ENCODE data around the gene TEX47. TPM values are rescaled to one million over a fixed set of nuclear protein-coding genes. Genes with fewer than 3 reads are reported as not detected.

Gene TEX47
- total and polyA plus RNA-seq, 4 donors, result not detected

- no peaks in the 10 kb centered on the region for H3K9me3 ChIP-seq (ENCODE audit: control insufficient read depth, low read length)
- H3K27ac ChIP-seq (ENCODE audit: low read depth in 1 of 2, low read length in 2 of 2), result no peak overlapping the region
- DNase-seq (no peak), ATAC-seq (ENCODE audit: low FRiP score) (no peak)
- 76 to 78% methylated on average over 4 of the region's 4 CpGs for WGBS, 2 donors
- no peaks in the 10 kb centered on the region for H3K27me3 ChIP-seq (ENCODE audit: control insufficient read depth in 1 of 2, insufficient read depth in 2 of 2, low read length in 1 of 2)
- H3K4me3 ChIP-seq (ENCODE audit: low read length in 2 of 2), result no peak overlapping the region
- intact Hi-C loops (cut with DNase I), result no loop called here
- H3K4me1 ChIP-seq (ENCODE audit: control insufficient read depth in 1 of 2, insufficient read depth in 2 of 2, low read length in 2 of 2), result no peaks in the 10 kb centered on the region
- H3K36me3 ChIP-seq (ENCODE audit: control insufficient read depth in 1 of 2, insufficient read depth in 2 of 2, low read length in 1 of 2), result no peaks in the 10 kb centered on the region
These were observed 3.6 kb downstream of the TEX47 start for GRCh38 chr7:88791891-88792290.

- Histone ChIP-seq H3K9me3 (ENCODE audit: control insufficient read depth, low read length) (no peaks in the 10 kb centered on the region), H3K4me1 (ENCODE audit: control insufficient read depth in 1 of 2, insufficient read depth in 2 of 2, low read length in 2 of 2) (no peaks in the 10 kb centered on the region), H3K27me3 (ENCODE audit: control insufficient read depth in 1 of 2, insufficient read depth in 2 of 2, low read length in 1 of 2) (no peaks in the 10 kb centered on the region), H3K27ac (ENCODE audit: low read depth in 1 of 2, low read length in 2 of 2) (no peak overlapping the region), H3K4me3 (ENCODE audit: low read length in 2 of 2) (no peak overlapping the region), H3K36me3 (ENCODE audit: control insufficient read depth in 1 of 2, insufficient read depth in 2 of 2, low read length in 1 of 2) (no peaks in the 10 kb centered on the region)
- DNase-seq, result no peak
- 60 to 64% methylated on average over 2 of the region's 2 CpGs for WGBS, 2 donors
- intact Hi-C loops (cut with DNase I), result no loop called here
- ATAC-seq (ENCODE audit: low FRiP score), result no peak
These were observed 6.0 kb downstream of the TEX47 start for GRCh38 chr7:88789480-88790064.

GRCh38 chr7:88787777-88788176 lies 7.8 kb downstream of the TEX47 start:
- ATAC-seq (ENCODE audit: low FRiP score) (no peak), DNase-seq (no peak)
- no peak overlapping the region for H3K27ac ChIP-seq (ENCODE audit: low read depth in 1 of 2, low read length in 2 of 2)
- H3K4me1 ChIP-seq (ENCODE audit: control insufficient read depth in 1 of 2, insufficient read depth in 2 of 2, low read length in 2 of 2), result no peaks in the 10 kb centered on the region
- 55 to 60% methylated on average over 2 of the region's 2 CpGs for WGBS, 2 donors
- H3K27me3 ChIP-seq (ENCODE audit: control insufficient read depth in 1 of 2, insufficient read depth in 2 of 2, low read length in 1 of 2), result no peaks in the 10 kb centered on the region
- intact Hi-C loops (cut with DNase I), result no loop called here
- H3K9me3 ChIP-seq (ENCODE audit: control insufficient read depth, low read length), result no peaks in the 10 kb centered on the region
- H3K4me3 ChIP-seq (ENCODE audit: low read length in 2 of 2), result no peak overlapping the region
- H3K36me3 ChIP-seq (ENCODE audit: control insufficient read depth in 1 of 2, insufficient read depth in 2 of 2, low read length in 1 of 2), result no peaks in the 10 kb centered on the region

- ATAC-seq (ENCODE audit: low FRiP score) (no peak), DNase-seq (no peak)
- H3K4me1 ChIP-seq (ENCODE audit: control insufficient read depth in 1 of 2, insufficient read depth in 2 of 2, low read length in 2 of 2), result no peaks in the 10 kb centered on the region
- H3K4me3 ChIP-seq (ENCODE audit: low read length in 2 of 2), result no peak overlapping the region
- H3K27ac ChIP-seq (ENCODE audit: low read depth in 1 of 2, low read length in 2 of 2), result no peak overlapping the region
- H3K27me3 ChIP-seq (ENCODE audit: control insufficient read depth in 1 of 2, insufficient read depth in 2 of 2, low read length in 1 of 2), result peaks cover 0 to 1% of the 10 kb centered on the region in 2 donors
- intact Hi-C loops (cut with DNase I), result no loop called here
- no peaks in the 10 kb centered on the region for H3K9me3 ChIP-seq (ENCODE audit: control insufficient read depth, low read length)
- H3K36me3 ChIP-seq (ENCODE audit: control insufficient read depth in 1 of 2, insufficient read depth in 2 of 2, low read length in 1 of 2), result no peaks in the 10 kb centered on the region
These were observed 19.7 kb downstream of the TEX47 start for GRCh38 chr7:88775838-88776237.

- ATAC-seq (ENCODE audit: low FRiP score) (no peak), DNase-seq (no peak)
- H3K27me3 ChIP-seq (ENCODE audit: control insufficient read depth in 1 of 2, insufficient read depth in 2 of 2, low read length in 1 of 2), result peaks cover 0 to 3% of the 10 kb centered on the region in 2 donors
- intact Hi-C loops (cut with DNase I), result no loop called here
- no peaks in the 10 kb centered on the region for H3K4me1 ChIP-seq (ENCODE audit: control insufficient read depth in 1 of 2, insufficient read depth in 2 of 2, low read length in 2 of 2)
- H3K36me3 ChIP-seq (ENCODE audit: control insufficient read depth in 1 of 2, insufficient read depth in 2 of 2, low read length in 1 of 2), result no peaks in the 10 kb centered on the region
- no peak overlapping the region for H3K4me3 ChIP-seq (ENCODE audit: low read length in 2 of 2)
- no peaks in the 10 kb centered on the region for H3K9me3 ChIP-seq (ENCODE audit: control insufficient read depth, low read length)
- no peak overlapping the region for H3K27ac ChIP-seq (ENCODE audit: low read depth in 1 of 2, low read length in 2 of 2)
These were observed 22.8 kb downstream of the TEX47 start for GRCh38 chr7:88772776-88773175.

GRCh38 chr7:88771417-88771816 lies 24.1 kb downstream of the TEX47 start:
- WGBS, 2 donors, result 47 to 59% methylated on average over 1 of the region's 1 CpG
- Histone ChIP-seq H3K27me3 (ENCODE audit: control insufficient read depth in 1 of 2, insufficient read depth in 2 of 2, low read length in 1 of 2) (peaks cover 0 to 3% of the 10 kb centered on the region in 2 donors), H3K4me3 (ENCODE audit: low read length in 2 of 2) (no peak overlapping the region), H3K4me1 (ENCODE audit: control insufficient read depth in 1 of 2, insufficient read depth in 2 of 2, low read length in 2 of 2) (no peaks in the 10 kb centered on the region), H3K9me3 (ENCODE audit: control insufficient read depth, low read length) (no peaks in the 10 kb centered on the region), H3K27ac (ENCODE audit: low read depth in 1 of 2, low read length in 2 of 2) (no peak overlapping the region), H3K36me3 (ENCODE audit: control insufficient read depth in 1 of 2, insufficient read depth in 2 of 2, low read length in 1 of 2) (no peaks in the 10 kb centered on the region)
- intact Hi-C loops (cut with DNase I), result no loop called here
- ATAC-seq (ENCODE audit: low FRiP score) (no peak), DNase-seq (no peak)

GRCh38 chr7:88761779-88762178 lies 33.8 kb downstream of the TEX47 start:
- 33 to 42% methylated on average over 1 of the region's 1 CpG for WGBS, 2 donors
- H3K36me3 ChIP-seq (ENCODE audit: control insufficient read depth in 1 of 2, insufficient read depth in 2 of 2, low read length in 1 of 2), result no peaks in the 10 kb centered on the region

GRCh38 chr7:88760136-88760515 lies 35.4 kb downstream of the TEX47 start:
- no peak overlapping the region for H3K27ac ChIP-seq (ENCODE audit: low read depth in 1 of 2, low read length in 2 of 2)
- H3K36me3 ChIP-seq (ENCODE audit: control insufficient read depth in 1 of 2, insufficient read depth in 2 of 2, low read length in 1 of 2), result no peaks in the 10 kb centered on the region
- H3K4me3 ChIP-seq (ENCODE audit: low read length in 2 of 2), result no peak overlapping the region
- H3K4me1 ChIP-seq (ENCODE audit: control insufficient read depth in 1 of 2, insufficient read depth in 2 of 2, low read length in 2 of 2), result no peaks in the 10 kb centered on the region
- intact Hi-C loops (cut with DNase I), result no loop called here
- no peak for DNase-seq
- no peak for ATAC-seq (ENCODE audit: low FRiP score)
- 19 to 20% methylated on average over 6 of the region's 6 CpGs for WGBS, 2 donors
- H3K27me3 ChIP-seq (ENCODE audit: control insufficient read depth in 1 of 2, insufficient read depth in 2 of 2, low read length in 1 of 2), result no peaks in the 10 kb centered on the region
- no peaks in the 10 kb centered on the region for H3K9me3 ChIP-seq (ENCODE audit: control insufficient read depth, low read length)

More at GRCh38 chr7:88761779-88762178, 33.8 kb downstream of the TEX47 start:
- Histone ChIP-seq H3K4me3 (ENCODE audit: low read length in 2 of 2) (no peak overlapping the region), H3K27ac (ENCODE audit: low read depth in 1 of 2, low read length in 2 of 2) (no peak overlapping the region), H3K4me1 (ENCODE audit: control insufficient read depth in 1 of 2, insufficient read depth in 2 of 2, low read length in 2 of 2) (no peaks in the 10 kb centered on the region), H3K27me3 (ENCODE audit: control insufficient read depth in 1 of 2, insufficient read depth in 2 of 2, low read length in 1 of 2) (no peaks in the 10 kb centered on the region), H3K9me3 (ENCODE audit: control insufficient read depth, low read length) (no peaks in the 10 kb centered on the region)
- ATAC-seq (ENCODE audit: low FRiP score), result no peak
- DNase-seq, result no peak
- intact Hi-C loops (cut with DNase I), result no loop called here

- Histone ChIP-seq H3K27me3 (ENCODE audit: control insufficient read depth in 1 of 2, insufficient read depth in 2 of 2, low read length in 1 of 2) (no peaks in the 10 kb centered on the region), H3K27ac (ENCODE audit: low read depth in 1 of 2, low read length in 2 of 2) (no peak within 1 kb of the TSS), H3K36me3 (ENCODE audit: control insufficient read depth in 1 of 2, insufficient read depth in 2 of 2, low read length in 1 of 2) (no peaks in the 10 kb centered on the region), H3K4me1 (ENCODE audit: control insufficient read depth in 1 of 2, insufficient read depth in 2 of 2, low read length in 2 of 2) (no peaks in the 10 kb centered on the region), H3K9me3 (ENCODE audit: control insufficient read depth, low read length) (no peaks in the 10 kb centered on the region), H3K4me3 (ENCODE audit: low read length in 2 of 2) (peak within 1 kb of the TSS in 1 of 2 donors; percentile 12)
- DNase-seq, result peak; percentile 38 to 76
- 1 to 2% methylated on average over 64 to 74 of the region's 74 CpGs for WGBS, 2 donors
- intact Hi-C loops (cut with DNase I), result no loop called here
- ATAC-seq (ENCODE audit: low FRiP score), result peak; percentile 58
These were observed 36.1 kb downstream of the TEX47 start, which contains the start of gene ZNF804B for GRCh38 chr7:88759230-88760135. Gene ZNF804B, plus strand, starts transcription at chr7:88759700. Its CDS starts 277 bp downstream, at chr7:88759977.

All from aorta (tissue), 5 donors.